Epithelial cell of proximal tubule (primary cell): Measurements from ENCODE around the gene PLA2R1. TPM values are rescaled to one million over a fixed set of nuclear protein-coding genes. Genes with fewer than 3 reads are reported as not detected.
A peak's percentile ranks its signal among the peaks of the same experiment; 100 is the strongest.

ENCODE experiments used
- DNase-seq: peaks from one replicate; pipeline ENCODE4 v3.0.0-alpha.2; 2011; ENCODE audit warnings: low read depth
- H3K4me3 ChIP-seq: 2 replicates; pipeline ENCODE4 v1.5.1; 2011; ENCODE audit warnings: low read depth, mild to moderate bottlenecking, low read length
- CTCF ChIP-seq: conservative IDR thresholded peaks from 2 replicates; pipeline ENCODE4 v1.5.1; 2012; ENCODE audit warnings: low read depth, mild to moderate bottlenecking, low read length
- total RNA-seq: library from RNA; depleted of rRNA; stranded (reverse); fragments of >200 nt; gene quantifications from 2 replicates; pipeline ENCODE4 v1.2.3, GENCODE V29; 2015

PLA2R1 gene
- total RNA-seq, 1 donor from 2014 or later: 3.6 TPM

GRCh38 chr2:159907909-159908308 is 154.5 kb downstream of the PLA2R1 start:
- H3K4me3 ChIP-seq: no peak overlapping the region
- no peak for TF ChIP-seq CTCF
- DNase-seq: no peak

- no peak overlapping the region for H3K4me3 ChIP-seq
- TF ChIP-seq CTCF: no peak
- no peak for DNase-seq
Observed at GRCh38 chr2:159905926-159906714, 156.3 kb downstream of the PLA2R1 start.

GRCh38 chr2:159904959-159905305 is 157.5 kb downstream of the PLA2R1 start:
- no peak for TF ChIP-seq CTCF
- peak overlapping the region; percentile 42 for H3K4me3 ChIP-seq
- DNase-seq: no peak

- DNase-seq: no peak
- no peak for TF ChIP-seq CTCF
- H3K4me3 ChIP-seq: peak within 1 kb of the TSS; percentile 42
Observed at GRCh38 chr2:159904127-159904958, 158.1 kb downstream of the PLA2R1 start, which contains the start of gene LY75. Gene LY75, minus strand, starts transcription at chr2:159904756.

GRCh38 chr2:159903443-159904126 is 158.8 kb downstream of the PLA2R1 start:
- TF ChIP-seq CTCF: no peak
- no peak overlapping the region for H3K4me3 ChIP-seq
- no peak for DNase-seq

- H3K4me3 ChIP-seq: no peak overlapping the region
- no peak for DNase-seq
- no peak for TF ChIP-seq CTCF
Observed at GRCh38 chr2:159902722-159903121, 159.7 kb downstream of the PLA2R1 start.
